ENCODE measurements around the gene CHST12.
"Not testable (repeated sequence)": the region's sequence is repeated elsewhere in the genome, so short reads cannot be mapped to it uniquely, and the experiment has no call there.

CHST12 gene

GRCh38 chr7:2405201-2405600 is 1.8 kb downstream of the CHST12 start:
- DNase-seq = no peak

GRCh38 chr7:2405601-2406345 is 2.4 kb downstream of the CHST12 start:
- peak in 4 of 5 donors; percentile 43 to 89 (median 50) for DNase-seq

- DNase-seq = no peak
Observed at GRCh38 chr7:2409745-2410414, 6.5 kb downstream of the CHST12 start.

GRCh38 chr7:2411049-2411448 is 7.6 kb downstream of the CHST12 start:
- no peak for DNase-seq

GRCh38 chr7:2411815-2412586 is 8.6 kb downstream of the CHST12 start:
- DNase-seq = no peak

- no peak for DNase-seq
Observed at GRCh38 chr7:2412587-2413201, 9.3 kb downstream of the CHST12 start.

GRCh38 chr7:2416063-2416462 is 12.7 kb downstream of the CHST12 start:
- DNase-seq = no peak

GRCh38 chr7:2416650-2417049 is 13.2 kb downstream of the CHST12 start:
- no peak for DNase-seq

- not testable (repeated sequence) for DNase-seq
Observed at GRCh38 chr7:2417178-2417577, 13.8 kb downstream of the CHST12 start.

GRCh38 chr7:2417981-2418481 is 14.6 kb downstream of the CHST12 start:
- peak in 2 of 5 donors; percentile 28 to 38 for DNase-seq

- no peak for DNase-seq
Observed at GRCh38 chr7:2420216-2420933, 17.0 kb downstream of the CHST12 start.

GRCh38 chr7:2421943-2422310 is 18.5 kb downstream of the CHST12 start:
- no peak for DNase-seq

GRCh38 chr7:2425749-2426148 is 22.3 kb downstream of the CHST12 start:
- DNase-seq = no peak

- DNase-seq = peak in 3 of 5 donors; percentile 31 to 43 (median 42)
Observed at GRCh38 chr7:2431260-2431867, 28.0 kb downstream of the CHST12 start.

- DNase-seq = no peak
Observed at GRCh38 chr7:2432910-2433712, 29.7 kb downstream of the CHST12 start.

GRCh38 chr7:2433713-2434550 is 30.5 kb downstream of the CHST12 start:
- DNase-seq = no peak

- DNase-seq = no peak
Observed at GRCh38 chr7:2435146-2435545, 31.7 kb downstream of the CHST12 start.

- no peak for DNase-seq
Observed at GRCh38 chr7:2436341-2437104, 33.1 kb downstream of the CHST12 start.

GRCh38 chr7:2437136-2437535 is 33.7 kb downstream of the CHST12 start:
- DNase-seq = no peak

Measured in T-helper 1 cell (primary cell).